PC-9 (cell line): ENCODE measurements around the gene EXOC8. TPM values are rescaled to one million over a fixed set of nuclear protein-coding genes. Genes with fewer than 3 reads are reported as not detected.

Experiments used
- BruUV-seq: library from RNA; stranded (reverse); fragments of 400-500 nt; replicated peaks from 2 replicates; lab custom pipeline; 2021; lab: Mats Ljungman, UMichigan
- CTCF ChIA-PET: fragments of 300-600 bp; sonication (Branson Sonifier 250); formaldehyde crosslinking; loops from one replicate; lab custom pipeline; 2022; ENCODE audit warnings: antibody characterized with exemption; lab: Charles Lee
- POLR2A ChIA-PET: fragments of 300-600 bp; sonication (Branson Sonifier 250); formaldehyde crosslinking; loops from one replicate; lab custom pipeline; 2022; ENCODE audit warnings: antibody characterized with exemption; ENCODE audit not compliant: unreplicated experiment; lab: Charles Lee
- DNase-seq, 2 experiments: peaks; one replicate each; pipeline versions ENCODE4 v3.0.0 to v3.0.0-alpha.2; 2015 to 2022; ENCODE audit warnings: mixed read lengths in 1 of 2
- H2AFZ ChIP-seq: fragments of 200-600 bp; sonication (generic); 2 replicates; pipeline ENCODE4 v1.8.1; 2017; ENCODE audit warnings: antibody characterized with exemption
- H3F3A ChIP-seq: fragments of 200-600 bp; sonication (generic); 2 replicates; pipeline ENCODE4 v1.8.1; 2017; ENCODE audit warnings: antibody characterized with exemption, mild to moderate bottlenecking, low read depth; ENCODE audit not compliant: insufficient read depth
- H3K27ac ChIP-seq: fragments of 200-600 bp; sonication (generic); 2 replicates; pipeline ENCODE4 v1.6.1; 2016; ENCODE audit warnings: mixed run types
- H3K27me3 ChIP-seq: fragments of 200-600 bp; sonication (generic); 2 replicates; pipeline ENCODE4 v1.6.1; 2016; ENCODE audit warnings: low read depth, mixed run types; ENCODE audit not compliant: insufficient read depth
- H3K36me3 ChIP-seq: fragments of 200-600 bp; sonication (generic); 2 replicates; pipeline ENCODE4 v1.6.1; 2016; ENCODE audit warnings: low read depth, mixed run types
- H3K4me1 ChIP-seq: fragments of 200-600 bp; sonication (generic); replicated peaks from 2 replicates; pipeline ENCODE4 v1.6.1; 2016; ENCODE audit warnings: mixed run types; ENCODE audit not compliant: insufficient read depth
- H3K4me2 ChIP-seq: fragments of 200-600 bp; sonication (generic); 2 replicates; pipeline ENCODE4 v1.6.1; 2017; ENCODE audit warnings: mixed run types
- H3K4me3 ChIP-seq: fragments of 200-600 bp; sonication (generic); 2 replicates; pipeline ENCODE4 v1.6.1; 2016; ENCODE audit warnings: mixed run types
- H3K79me2 ChIP-seq: fragments of 200-600 bp; sonication (generic); 2 replicates; pipeline ENCODE4 v1.6.1; 2017; ENCODE audit warnings: low read depth, mixed run types
- H3K9me2 ChIP-seq: fragments of 200-600 bp; sonication (generic); 2 replicates; pipeline ENCODE4 v1.8.1; 2017; ENCODE audit warnings: mild to moderate bottlenecking; ENCODE audit not compliant: insufficient read depth
- H3K9me3 ChIP-seq: fragments of 200-600 bp; sonication (generic); 2 replicates; pipeline ENCODE4 v1.8.1; 2016; ENCODE audit warnings: low read depth; ENCODE audit not compliant: insufficient read depth
- H4K20me1 ChIP-seq: fragments of 200-600 bp; sonication (generic); 2 replicates; pipeline ENCODE4 v1.8.1; 2017; ENCODE audit not compliant: insufficient read depth
- EZH2 ChIP-seq: fragments of 200-600 bp; sonication (generic); IDR thresholded peaks from 2 replicates; pipeline ENCODE4 v1.8.0; 2017; ENCODE audit warnings: antibody characterized with exemption, low read depth
- intact Hi-C: fragments of 100-400 bp; cut with micrococcal nuclease; formaldehyde crosslinking; loops from one replicate; pipeline ENCODE4 v1.10.0; 2022; ENCODE audit not compliant: unreplicated experiment
- total RNA-seq: library from RNA; stranded (reverse); gene quantifications from 2 replicates; pipeline ENCODE4 v1.2.3, GENCODE V29; 2021
- TF ChIP-seq, protein P1 (sequence below): fragments of 200-600 bp; sonication (generic); conservative IDR thresholded peaks from 2 replicates; pipeline ENCODE4 v1.6.1; 2017; ENCODE audit warnings: mixed run types, antibody characterized with exemption, mild to moderate bottlenecking, moderate library complexity

Gene EXOC8
- total RNA-seq, 1 experiment from 2014 or later, result 12.1 TPM

DNA sequence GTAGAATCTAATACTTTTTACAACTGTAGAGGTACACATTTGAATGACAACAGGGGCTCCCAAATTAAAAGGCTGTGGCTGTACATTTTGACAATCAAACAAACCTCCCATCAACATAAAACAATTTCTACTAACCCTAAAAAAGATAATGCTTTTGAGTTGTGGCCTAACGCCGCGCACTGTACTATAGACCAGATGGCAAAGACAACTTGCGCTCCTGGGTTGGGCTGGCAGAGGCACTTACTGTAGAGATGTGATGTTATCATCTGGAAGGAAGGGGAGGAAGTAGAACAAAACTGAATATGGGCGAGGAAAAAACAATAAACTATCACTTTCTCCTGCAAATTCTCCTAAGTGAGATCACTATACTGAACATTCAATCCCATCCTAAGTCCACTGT lies 26.5 kb upstream of the EXOC8 start:
- BruUV-seq, result no TSS peak
- Histone ChIP-seq H3F3A (no peaks in the 10 kb centered on the region), H3K4me1 (no peaks in the 10 kb centered on the region), H3K9me3 (no peaks in the 10 kb centered on the region), H3K4me3 (no peak overlapping the region), H3K27me3 (no peaks in the 10 kb centered on the region), H3K9me2 (no peaks in the 10 kb centered on the region), H3K4me2 (no peak overlapping the region), H4K20me1 (no peaks in the 10 kb centered on the region), H2AFZ (no peak overlapping the region), H3K36me3 (no peaks in the 10 kb centered on the region), H3K79me2 (no peaks in the 10 kb centered on the region), H3K27ac (no peak overlapping the region)
- CTCF ChIA-PET, result no interaction called here
- intact Hi-C loops, result no loop called here
- TF ChIP-seq EZH2, result no peak
- TF ChIP-seq, protein P1, sequence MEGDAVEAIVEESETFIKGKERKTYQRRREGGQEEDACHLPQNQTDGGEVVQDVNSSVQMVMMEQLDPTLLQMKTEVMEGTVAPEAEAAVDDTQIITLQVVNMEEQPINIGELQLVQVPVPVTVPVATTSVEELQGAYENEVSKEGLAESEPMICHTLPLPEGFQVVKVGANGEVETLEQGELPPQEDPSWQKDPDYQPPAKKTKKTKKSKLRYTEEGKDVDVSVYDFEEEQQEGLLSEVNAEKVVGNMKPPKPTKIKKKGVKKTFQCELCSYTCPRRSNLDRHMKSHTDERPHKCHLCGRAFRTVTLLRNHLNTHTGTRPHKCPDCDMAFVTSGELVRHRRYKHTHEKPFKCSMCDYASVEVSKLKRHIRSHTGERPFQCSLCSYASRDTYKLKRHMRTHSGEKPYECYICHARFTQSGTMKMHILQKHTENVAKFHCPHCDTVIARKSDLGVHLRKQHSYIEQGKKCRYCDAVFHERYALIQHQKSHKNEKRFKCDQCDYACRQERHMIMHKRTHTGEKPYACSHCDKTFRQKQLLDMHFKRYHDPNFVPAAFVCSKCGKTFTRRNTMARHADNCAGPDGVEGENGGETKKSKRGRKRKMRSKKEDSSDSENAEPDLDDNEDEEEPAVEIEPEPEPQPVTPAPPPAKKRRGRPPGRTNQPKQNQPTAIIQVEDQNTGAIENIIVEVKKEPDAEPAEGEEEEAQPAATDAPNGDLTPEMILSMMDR, result no peak
- no peak for DNase-seq
- POLR2A ChIA-PET, result no interaction called here

DNA sequence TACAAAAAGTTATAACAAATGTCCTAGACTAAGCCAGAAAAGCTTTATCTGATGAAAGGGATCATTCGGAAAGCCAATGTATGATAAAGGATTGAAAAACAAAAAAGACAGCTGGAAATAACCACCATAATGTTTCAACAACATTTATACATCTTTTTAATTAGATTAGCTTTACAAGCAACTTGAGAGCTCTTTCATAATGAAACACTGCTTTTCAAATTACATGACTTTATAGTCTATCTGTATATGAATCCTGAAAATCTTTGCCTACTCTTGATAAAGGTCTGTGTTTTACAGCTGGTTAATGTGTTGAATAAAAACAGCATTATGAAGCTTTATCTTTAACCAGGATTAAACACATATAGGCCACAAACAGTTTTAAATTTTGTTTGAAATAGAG lies 26.0 kb upstream of the EXOC8 start:
- BruUV-seq, result no TSS peak
- CTCF ChIA-PET, result no interaction called here
- POLR2A ChIA-PET, result no interaction called here

DNA sequence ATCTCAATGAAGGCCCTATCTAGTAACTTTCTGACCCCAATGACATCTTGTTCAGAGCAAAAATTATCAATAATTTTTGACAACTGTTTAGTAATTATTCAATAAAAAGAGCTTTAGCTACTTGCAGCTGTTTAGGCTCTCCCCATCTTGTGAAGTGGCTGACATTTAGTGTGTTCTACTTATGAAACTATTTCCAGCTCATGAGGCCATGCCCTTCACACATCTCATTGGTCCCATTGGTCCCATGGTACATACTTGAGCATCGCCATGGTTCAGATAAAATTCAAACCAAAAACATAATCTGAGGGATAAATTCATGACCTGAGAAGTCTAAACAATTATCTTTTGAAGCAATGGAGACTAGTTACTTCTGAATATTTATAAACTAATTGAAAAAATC lies 24.7 kb upstream of the EXOC8 start:
- BruUV-seq, result no TSS peak
- Histone ChIP-seq H3F3A (no peaks in the 10 kb centered on the region), H3K27me3 (no peaks in the 10 kb centered on the region), H3K27ac (no peak overlapping the region), H3K36me3 (no peaks in the 10 kb centered on the region), H2AFZ (no peak overlapping the region), H3K9me2 (no peaks in the 10 kb centered on the region), H3K9me3 (no peaks in the 10 kb centered on the region), H3K79me2 (no peaks in the 10 kb centered on the region), H3K4me2 (no peak overlapping the region), H3K4me3 (no peak overlapping the region), H4K20me1 (no peaks in the 10 kb centered on the region), H3K4me1 (no peaks in the 10 kb centered on the region)
- DNase-seq, result no peak
- ChIA-PET POLR2A (no interaction called here), CTCF (no interaction called here)
- intact Hi-C loops, result no loop called here
- TF ChIP-seq EZH2, result no peak
- TF ChIP-seq, protein P1, result no peak

More for the DNA sequence above, 26.0 kb upstream of the EXOC8 start:
- H3K9me2 ChIP-seq, result no peaks in the 10 kb centered on the region
- no peak overlapping the region for H2AFZ ChIP-seq
- TF ChIP-seq EZH2, result no peak
- TF ChIP-seq, protein P1, result no peak
- no peak overlapping the region for H3K4me3 ChIP-seq
- DNase-seq, result no peak
- H3K9me3 ChIP-seq, result no peaks in the 10 kb centered on the region
- H3K79me2 ChIP-seq, result no peaks in the 10 kb centered on the region
- no peaks in the 10 kb centered on the region for H3K27me3 ChIP-seq
- H3F3A ChIP-seq, result no peaks in the 10 kb centered on the region
- no peak overlapping the region for H3K4me2 ChIP-seq
- H4K20me1 ChIP-seq, result no peaks in the 10 kb centered on the region
- no peaks in the 10 kb centered on the region for H3K4me1 ChIP-seq
- intact Hi-C loops, result no loop called here
- no peak overlapping the region for H3K27ac ChIP-seq
- no peaks in the 10 kb centered on the region for H3K36me3 ChIP-seq
